SU-DHL-6 (cell line): Measurements from ENCODE around the gene FATE1.

Source experiments
- EZH2phosphoT487 ChIP-seq: fragments of 200-600 bp; sonication (generic), shearing (Covaris generic); conservative IDR thresholded peaks from 2 replicates; pipeline ENCODE4 v1.6.1; 2018; ENCODE audit warnings: mild to moderate bottlenecking, antibody characterized with exemption, low read length, moderate library complexity, mixed read lengths
- TF ChIP-seq, protein P1 (sequence below): fragments of 200-600 bp; sonication (generic); IDR thresholded peaks from one replicate; pipeline ENCODE4 v1.5.1; 2017; ENCODE audit warnings: antibody characterized with exemption, mild to moderate bottlenecking, low read length, moderate library complexity; ENCODE audit not compliant: insufficient read depth, poor library complexity, severe bottlenecking

DNA sequence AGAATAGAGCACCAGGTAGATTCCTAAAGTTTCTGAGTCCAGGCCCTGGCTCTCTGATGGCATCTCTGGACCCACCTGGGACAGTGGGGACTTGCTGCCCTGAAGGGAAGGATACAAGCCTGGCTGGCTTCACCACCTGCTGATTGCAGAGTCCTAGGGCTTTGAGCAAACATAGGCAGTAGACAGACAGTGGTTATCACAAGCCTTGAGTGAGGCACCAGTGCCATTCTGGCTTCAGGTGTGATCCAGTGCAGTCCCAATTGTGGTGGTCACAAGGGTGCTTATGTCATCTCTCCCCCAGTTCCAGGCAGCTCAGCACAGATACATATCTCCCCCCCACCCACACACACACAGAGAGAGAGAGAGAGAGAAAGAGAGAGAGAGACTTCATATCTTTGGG lies 27.1 kb upstream of the FATE1 start:
- TF ChIP-seq, protein P1, sequence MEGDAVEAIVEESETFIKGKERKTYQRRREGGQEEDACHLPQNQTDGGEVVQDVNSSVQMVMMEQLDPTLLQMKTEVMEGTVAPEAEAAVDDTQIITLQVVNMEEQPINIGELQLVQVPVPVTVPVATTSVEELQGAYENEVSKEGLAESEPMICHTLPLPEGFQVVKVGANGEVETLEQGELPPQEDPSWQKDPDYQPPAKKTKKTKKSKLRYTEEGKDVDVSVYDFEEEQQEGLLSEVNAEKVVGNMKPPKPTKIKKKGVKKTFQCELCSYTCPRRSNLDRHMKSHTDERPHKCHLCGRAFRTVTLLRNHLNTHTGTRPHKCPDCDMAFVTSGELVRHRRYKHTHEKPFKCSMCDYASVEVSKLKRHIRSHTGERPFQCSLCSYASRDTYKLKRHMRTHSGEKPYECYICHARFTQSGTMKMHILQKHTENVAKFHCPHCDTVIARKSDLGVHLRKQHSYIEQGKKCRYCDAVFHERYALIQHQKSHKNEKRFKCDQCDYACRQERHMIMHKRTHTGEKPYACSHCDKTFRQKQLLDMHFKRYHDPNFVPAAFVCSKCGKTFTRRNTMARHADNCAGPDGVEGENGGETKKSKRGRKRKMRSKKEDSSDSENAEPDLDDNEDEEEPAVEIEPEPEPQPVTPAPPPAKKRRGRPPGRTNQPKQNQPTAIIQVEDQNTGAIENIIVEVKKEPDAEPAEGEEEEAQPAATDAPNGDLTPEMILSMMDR, result no peak
- TF ChIP-seq EZH2phosphoT487, result no peak
